ENCODE data around the gene ROM1.

- TF ChIP-seq CTCF (IDR thresholded peaks at IDR 0.05; ENCODE audit: low read depth, low read length): no peak
- no peak for TF ChIP-seq EZH2phosphoT487 (IDR thresholded peaks at IDR 0.05; ENCODE audit: low read depth)
Measured at GRCh38 chr11:62605467-62605866, 7.6 kb upstream of the ROM1 start.

All from OCI-LY3 (cell line).